K562 (cell line): ENCODE data around the gene PACS2. TPM values are rescaled to one million over a fixed set of nuclear protein-coding genes. Genes with fewer than 3 reads are reported as not detected.

Source experiments
- ATAC-seq: fragments of 200-7000 bp; cut with Tn5 transposase; 3 replicates; pipeline ENCODE4 v1.9.1; 2020; ENCODE audit warnings: moderate library complexity
- BruUV-seq: library from RNA; stranded (reverse); fragments of 400-500 nt; replicated peaks from 2 replicates; lab custom pipeline; 2021; lab: Mats Ljungman, UMichigan
- CTCF ChIA-PET: fragments of 300-600 bp; formaldehyde crosslinking; extraction: SDS; loops from one replicate; lab custom pipeline; 2021; ENCODE audit warnings: low intra/inter-chr PET ratio; lab: Yijun Ruan, JAX
- POLR2A ChIA-PET: fragments of 300-600, 350-650 bp; sonication (Branson Sonifier 250); formaldehyde crosslinking; extraction: SDS; loops from one replicate; lab custom pipeline; 2021; ENCODE audit warnings: antibody characterized with exemption, inconsistent platforms; lab: Yijun Ruan, JAX
- DNase-seq, 4 experiments: peaks; one replicate each; pipeline versions ENCODE4 v3.0.0 to v3.0.0-alpha.2; 2011 to 2018; ENCODE audit warnings: low spot score in 3 of 4, mixed read lengths in 3 of 4; ENCODE audit errors: extremely low read depth in 1 of 4
- FAIRE-seq: peaks from 2 replicates; lab custom pipeline; 2011; peaks lifted over from hg19 to GRCh38; lab: Jason Lieb, UNC
- H2AFZ ChIP-seq: 2 replicates; pipeline ENCODE4 v1.6.0; 2011; ENCODE audit warnings: low read depth, low read length, control low read depth, inconsistent platforms
- H3K27ac ChIP-seq: fragments of 200-600 bp; 3 replicates; pipeline ENCODE4 v1.8.0; 2011; ENCODE audit warnings: low read depth, mild to moderate bottlenecking, control low read depth, inconsistent platforms, low read length, moderate library complexity, mixed read lengths; ENCODE audit errors: extremely low read depth
- H3K27me3 ChIP-seq, 2 experiments: fragments of 300-600 bp in 1 of 2; 2 replicates in 1 of 2; 3 replicates in 1 of 2; pipeline versions ENCODE4 v1.6.0 to v1.8.0; 2011; ENCODE audit warnings: inconsistent platforms in 2 of 2, low read length in 2 of 2, mild to moderate bottlenecking in 1 of 2, mixed read lengths in 1 of 2, moderate library complexity in 1 of 2; ENCODE audit not compliant: control insufficient read depth in 2 of 2, insufficient read depth in 2 of 2
- H3K36me3 ChIP-seq: fragments of 300-600 bp; 3 replicates; pipeline ENCODE4 v1.8.0; 2011; ENCODE audit warnings: mild to moderate bottlenecking, low read length, inconsistent platforms; ENCODE audit not compliant: control insufficient read depth, insufficient read depth
- H3K4me1 ChIP-seq, 2 experiments: fragments of 200-600 bp in 1 of 2; replicated peaks in 1 of 2; 2 replicates in 1 of 2; 3 replicates in 1 of 2; pipeline versions ENCODE4 v1.5.1 to v1.8.0; 2011; ENCODE audit warnings: inconsistent platforms in 2 of 2, low read length in 2 of 2, mild to moderate bottlenecking in 1 of 2, mixed read lengths in 1 of 2, moderate library complexity in 1 of 2; ENCODE audit not compliant: control insufficient read depth in 2 of 2, insufficient read depth in 2 of 2
- H3K4me2 ChIP-seq: 2 replicates; pipeline ENCODE4 v1.6.1; 2011; ENCODE audit warnings: low read length, control low read depth, inconsistent platforms, mixed read lengths; ENCODE audit not compliant: insufficient read depth
- H3K4me3 ChIP-seq: fragments of 200-600 bp; sonication (generic), shearing (Covaris generic); 2 replicates; pipeline ENCODE4 v1.5.1; 2016; ENCODE audit warnings: control low read depth, inconsistent platforms
- H3K79me2 ChIP-seq: fragments of 200-600 bp; 3 replicates; pipeline ENCODE4 v1.8.0; 2011; ENCODE audit warnings: low read length, inconsistent platforms; ENCODE audit not compliant: control insufficient read depth, insufficient read depth
- H3K9ac ChIP-seq, 2 experiments: 2 replicates each; pipeline versions ENCODE4 v1.6.0 to v1.6.1; 2011; ENCODE audit warnings: low read depth in 2 of 2, low read length in 2 of 2, control low read depth in 1 of 2, inconsistent platforms in 1 of 2, mild to moderate bottlenecking in 1 of 2, mixed read lengths in 1 of 2; ENCODE audit not compliant: insufficient read depth in 1 of 2
- H3K9me1 ChIP-seq: one replicate; pipeline ENCODE4 v1.6.0; 2011; ENCODE audit warnings: inconsistent platforms, mild to moderate bottlenecking, low read length, moderate library complexity; ENCODE audit not compliant: control insufficient read depth, insufficient read depth
- H3K9me3 ChIP-seq: replicated peaks from 2 replicates; pipeline ENCODE4 v1.5.1; 2011; ENCODE audit warnings: low read depth, low read length, inconsistent platforms; ENCODE audit not compliant: control insufficient read depth, insufficient read depth
- H4K20me1 ChIP-seq: replicated peaks from 2 replicates; pipeline ENCODE4 v1.6.1; 2011; ENCODE audit warnings: low read length, inconsistent platforms, mixed read lengths; ENCODE audit not compliant: control insufficient read depth, insufficient read depth
- ARID3B ChIP-seq: fragments of 250-450 bp; sonication (Bioruptor Pico); IDR thresholded peaks from 2 replicates; pipeline ENCODE4 v1.4.0; 2020; ENCODE audit warnings: borderline replicate concordance
- EGR1 ChIP-seq: fragments of 450-650 bp; conservative IDR thresholded peaks from 2 replicates; pipeline ENCODE4 v1.6.1; 2017; ENCODE audit warnings: mild to moderate bottlenecking
- KDM5B ChIP-seq: fragments of 200-600 bp; sonication (generic); IDR thresholded peaks from 2 replicates; pipeline ENCODE4 v1.6.1; 2012; ENCODE audit warnings: low read depth, mild to moderate bottlenecking, moderate library complexity, low read length, control low read depth, inconsistent platforms; ENCODE audit not compliant: insufficient replicate concordance
- ZNF175 ChIP-seq: fragments of 200-800 bp; sonication (Bioruptor generic); IDR thresholded peaks from 2 replicates; pipeline ENCODE4 v1.6.1; 2016; ENCODE audit warnings: low read depth, mild to moderate bottlenecking, missing genetic modification characterization, missing compliant biosample characterization
- ZNF239 ChIP-seq: fragments of 250-450 bp; sonication (Bioruptor Pico); IDR thresholded peaks from 2 replicates; pipeline ENCODE4 v1.4.0; 2020; ENCODE audit warnings: mild to moderate bottlenecking
- WGBS: fragments of 100-300 bp; shearing (Covaris generic); methylation state at CpG from one replicate; pipeline ENCODE4 v1.1.6; 2016; ENCODE audit warnings: low coverage, mixed read lengths; ENCODE audit not compliant: insufficient coverage; ENCODE audit errors: missing lambda C conversion rate; 5-methylcytosine and 5-hydroxymethylcytosine counted together
- in situ Hi-C: fragments of 300-500 bp; cut with MboI; formaldehyde crosslinking; loops from 4 replicates; pipeline ENCODE4 v1.15.0; 2018; ENCODE audit warnings: inconsistent platforms, mixed read lengths
- intact Hi-C: fragments of 100-400 bp; cut with micrococcal nuclease; formaldehyde crosslinking; loops from 2 replicates; pipeline ENCODE4 v1.14.2; 2022
- polyA plus RNA-seq, 8 experiments: library from polyadenylated mRNA; depleted of rRNA in 4 of 8; stranded (reverse) in 5 of 8; unstranded in 3 of 8; fragments of >200 nt; fragmentation: Nextera tagmentation in 2 of 8; fragmentation: Illumina TruSeq in 1 of 8; extraction: Ambion mirVana in 2 of 8; extraction: Trizol in 1 of 8; gene quantifications; 2 replicates each; pipeline versions ENCODE4 v1.2.1 to v1.2.3, GENCODE V29; 2011 to 2014; ENCODE audit warnings: inconsistent platforms in 1 of 8, missing spikeins in 1 of 8
- total RNA-seq, 7 experiments: library from RNA; depleted of rRNA in 6 of 7; stranded (reverse); fragments of >200 nt in 6 of 7; fragmentation: Illumina TruSeq in 2 of 7; extraction: Trizol in 2 of 7; gene quantifications; 2 replicates each; pipeline versions ENCODE4 v1.2.1 to v1.2.3, GENCODE V29; 2011 to 2021; ENCODE audit warnings: low replicate concordance in 1 of 7

The PACS2 gene
- total and polyA plus RNA-seq, 9 of the 15 experiments (the other 6 are each of a cell fraction or from before 2014, with no cell fraction given), result 0.11 to 20.8 (median 9.9) TPM

GRCh38 chr14:105283028-105283427 is 31.5 kb upstream of the PACS2 start:
- peaks cover 0 to 9% of the 10 kb centered on the region in 2 experiments; a peak in 2 of 5 replicates for H3K4me1 ChIP-seq
- no peaks in the 10 kb centered on the region for H3K27me3 ChIP-seq
- DNase-seq (peak in 2 of 4 experiments; percentile 3 to 4), ATAC-seq (no peak), FAIRE-seq (no peak)
- H3K4me2 ChIP-seq, result no peak overlapping the region
- in situ Hi-C loops, result loop anchor here (10.0 kb wide), 1 partner anchor 188 kb away; no protein-coding TSS in a partner anchor
- H3K9me1 ChIP-seq, result no peaks in the 10 kb centered on the region
- peaks cover 6% of the 10 kb centered on the region; the same call in 2 of the 3 replicates for H3K79me2 ChIP-seq
- no peak overlapping the region for H3K27ac ChIP-seq
- H4K20me1 ChIP-seq, result peaks cover 4% of the 10 kb centered on the region; the same call in 1 of the 2 replicates
- no peaks in the 10 kb centered on the region for H3K9me3 ChIP-seq
- TF ChIP-seq KDM5B (no peak), EGR1 (no peak), ZNF175 (CRISPR knock-in tag) (no peak), ARID3B (CRISPR knock-in tag) (no peak), ZNF239 (CRISPR knock-in tag) (no peak)
- H2AFZ ChIP-seq, result no peak overlapping the region
- no peak overlapping the region for H3K4me3 ChIP-seq
- WGBS, result 63% methylated on average over 3 of the region's 10 CpGs
- no TSS peak for BruUV-seq
- POLR2A ChIA-PET, result interaction anchor here (0.6 to 1.0 kb wide), 2 partner anchors 12 to 570 kb away, joined by 3 read pairs; no protein-coding TSS in a partner anchor
- CTCF ChIA-PET, result no interaction called here
- intact Hi-C loops, result loop anchor here (5.0 kb wide), 1 partner anchor 81 kb away; no protein-coding TSS in a partner anchor
- H3K36me3 ChIP-seq, result peaks cover 3% of the 10 kb centered on the region; the same call in 1 of the 3 replicates
- H3K9ac ChIP-seq, result 0 out of 4 replicates have a peak overlapping the region, but pooled peaks of 1 of the 2 experiments have one; percentile 22
